Measurements from ENCODE around the gene TMCO5A. TPM values are rescaled to one million over a fixed set of nuclear protein-coding genes. Genes with fewer than 3 reads are reported as not detected.
A peak's percentile ranks its signal among the peaks of the same experiment; 100 is the strongest.

TMCO5A gene
- polyA plus RNA-seq, 1 donor (not counting 4 experiments of a cell fraction or from before 2014, with no cell fraction given) = not detected

DNA sequence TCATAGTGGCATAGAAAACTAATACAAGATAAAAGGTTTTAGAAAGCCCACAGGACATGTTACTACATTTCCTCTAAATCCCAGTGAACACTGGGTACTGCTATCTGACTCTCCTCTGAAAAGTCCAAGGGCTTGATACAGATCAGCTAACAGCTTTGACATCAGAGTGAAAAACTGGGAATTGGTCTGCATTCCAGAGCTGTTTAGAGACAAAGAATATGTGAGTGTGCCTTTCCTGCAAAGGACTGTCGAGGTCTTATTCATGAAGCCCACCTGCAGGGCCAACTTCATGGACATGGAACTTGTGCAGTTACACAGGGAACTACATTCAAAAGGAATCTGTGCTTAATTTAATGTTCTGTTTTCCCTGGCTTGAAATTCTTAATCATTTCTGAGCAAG, 5.2 kb upstream of the TMCO5A start:
- Histone ChIP-seq H3K9ac (ENCODE audit: control insufficient read depth, extremely low read depth, insufficient read depth, low read length) (no peak overlapping the region), H3K36me3 (ENCODE audit: control insufficient read depth in 2 of 2, extremely low read depth in 1 of 2, insufficient read depth in 2 of 2, low read length in 2 of 2) (no peaks in the 10 kb centered on the region), H3K4me3 (ENCODE audit: control insufficient read depth in 2 of 3, extremely low read depth in 1 of 3, insufficient read depth in 2 of 3, low read depth in 1 of 3, low read length in 3 of 3) (no peak overlapping the region), H4K20me1 (ENCODE audit: control insufficient read depth, extremely low read depth, insufficient read depth, low read length) (no peaks in the 10 kb centered on the region), H3K4me2 (ENCODE audit: control insufficient read depth, extremely low read depth, insufficient read depth, low read depth, low read length) (no peak overlapping the region), H2AFZ (ENCODE audit: control insufficient read depth, low read length) (no peak overlapping the region), H3K27ac (ENCODE audit: control insufficient read depth, insufficient read depth, low read length) (no peak overlapping the region), H3K4me1 (ENCODE audit: control insufficient read depth, extremely low read depth, insufficient read depth, low read length) (no peaks in the 10 kb centered on the region), H3K27me3 (ENCODE audit: control insufficient read depth, extremely low read depth, insufficient read depth, low read length) (peaks cover 1% of the 10 kb centered on the region), H3K9me1 (ENCODE audit: control insufficient read depth, extremely low read depth, insufficient read depth, low read length) (no peaks in the 10 kb centered on the region), H3K79me2 (ENCODE audit: control insufficient read depth, insufficient read depth, low read length) (no peaks in the 10 kb centered on the region), H3K9me3 (ENCODE audit: control insufficient read depth, low read depth, low read length) (no peaks in the 10 kb centered on the region)
- no peak for DNase-seq (ENCODE audit: low read depth, low spot score)
- FAIRE-seq = peak; percentile 58
- dilution Hi-C loops (cut with MboI; ENCODE audit: extremely low pct_ligation_motif_present, low sequenced_read_pairs) = no loop called here
- no peak for TF ChIP-seq EZH2 (IDR thresholded peaks at IDR 0.05; ENCODE audit: low read length)
- TF ChIP-seq, protein P1, sequence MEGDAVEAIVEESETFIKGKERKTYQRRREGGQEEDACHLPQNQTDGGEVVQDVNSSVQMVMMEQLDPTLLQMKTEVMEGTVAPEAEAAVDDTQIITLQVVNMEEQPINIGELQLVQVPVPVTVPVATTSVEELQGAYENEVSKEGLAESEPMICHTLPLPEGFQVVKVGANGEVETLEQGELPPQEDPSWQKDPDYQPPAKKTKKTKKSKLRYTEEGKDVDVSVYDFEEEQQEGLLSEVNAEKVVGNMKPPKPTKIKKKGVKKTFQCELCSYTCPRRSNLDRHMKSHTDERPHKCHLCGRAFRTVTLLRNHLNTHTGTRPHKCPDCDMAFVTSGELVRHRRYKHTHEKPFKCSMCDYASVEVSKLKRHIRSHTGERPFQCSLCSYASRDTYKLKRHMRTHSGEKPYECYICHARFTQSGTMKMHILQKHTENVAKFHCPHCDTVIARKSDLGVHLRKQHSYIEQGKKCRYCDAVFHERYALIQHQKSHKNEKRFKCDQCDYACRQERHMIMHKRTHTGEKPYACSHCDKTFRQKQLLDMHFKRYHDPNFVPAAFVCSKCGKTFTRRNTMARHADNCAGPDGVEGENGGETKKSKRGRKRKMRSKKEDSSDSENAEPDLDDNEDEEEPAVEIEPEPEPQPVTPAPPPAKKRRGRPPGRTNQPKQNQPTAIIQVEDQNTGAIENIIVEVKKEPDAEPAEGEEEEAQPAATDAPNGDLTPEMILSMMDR (optimal IDR thresholded peaks at IDR 0.05 in 1 of 3, IDR thresholded peaks at IDR 0.05 in 1 of 3, conservative IDR thresholded peaks at IDR 0.05 in 1 of 3; ENCODE audit: extremely low read depth in 1 of 3, insufficient read depth in 2 of 3, low read length in 3 of 3) = no peak

DNA sequence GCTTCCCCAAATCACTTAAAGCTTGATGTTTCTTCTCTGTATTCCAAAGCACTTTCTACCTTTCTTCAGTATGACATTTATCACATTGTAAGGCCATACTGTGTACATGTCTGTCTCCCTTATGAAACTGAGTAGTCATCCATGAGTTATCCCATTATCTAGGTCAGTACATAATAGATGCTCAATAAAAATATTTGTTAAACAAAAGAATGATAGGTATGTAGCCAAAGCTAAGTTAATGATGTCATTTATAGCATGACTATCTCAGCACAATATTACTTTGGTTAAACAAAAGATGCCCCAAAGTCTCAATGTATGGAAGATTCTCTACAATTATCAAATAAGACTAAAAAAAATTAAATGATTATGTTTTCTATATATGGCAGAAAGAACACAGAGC, 3.1 kb upstream of the TMCO5A start:
- Histone ChIP-seq H3K9me3 (ENCODE audit: control insufficient read depth, low read depth, low read length) (no peaks in the 10 kb centered on the region), H3K27ac (ENCODE audit: control insufficient read depth, insufficient read depth, low read length) (no peak overlapping the region), H3K9ac (ENCODE audit: control insufficient read depth, extremely low read depth, insufficient read depth, low read length) (no peak overlapping the region), H3K27me3 (ENCODE audit: control insufficient read depth, extremely low read depth, insufficient read depth, low read length) (peaks cover 7% of the 10 kb centered on the region), H4K20me1 (ENCODE audit: control insufficient read depth, extremely low read depth, insufficient read depth, low read length) (no peaks in the 10 kb centered on the region), H3K36me3 (ENCODE audit: control insufficient read depth in 2 of 2, extremely low read depth in 1 of 2, insufficient read depth in 2 of 2, low read length in 2 of 2) (no peaks in the 10 kb centered on the region), H3K4me1 (ENCODE audit: control insufficient read depth, extremely low read depth, insufficient read depth, low read length) (no peaks in the 10 kb centered on the region), H3K79me2 (ENCODE audit: control insufficient read depth, insufficient read depth, low read length) (no peaks in the 10 kb centered on the region), H3K4me2 (ENCODE audit: control insufficient read depth, extremely low read depth, insufficient read depth, low read depth, low read length) (no peak overlapping the region), H2AFZ (ENCODE audit: control insufficient read depth, low read length) (no peak overlapping the region), H3K9me1 (ENCODE audit: control insufficient read depth, extremely low read depth, insufficient read depth, low read length) (no peaks in the 10 kb centered on the region), H3K4me3 (ENCODE audit: control insufficient read depth in 2 of 3, extremely low read depth in 1 of 3, insufficient read depth in 2 of 3, low read depth in 1 of 3, low read length in 3 of 3) (no peak overlapping the region)
- FAIRE-seq (no peak), DNase-seq (ENCODE audit: low read depth, low spot score) (no peak)
- TF ChIP-seq, protein P1 (optimal IDR thresholded peaks at IDR 0.05 in 1 of 3, IDR thresholded peaks at IDR 0.05 in 1 of 3, conservative IDR thresholded peaks at IDR 0.05 in 1 of 3; ENCODE audit: extremely low read depth in 1 of 3, insufficient read depth in 2 of 3, low read length in 3 of 3) = no peak
- TF ChIP-seq EZH2 (IDR thresholded peaks at IDR 0.05; ENCODE audit: low read length) = no peak
- dilution Hi-C loops (cut with MboI; ENCODE audit: extremely low pct_ligation_motif_present, low sequenced_read_pairs) = no loop called here
